ENCODE data around the gene TMEM52B.
"Not testable (repeated sequence)": the region's sequence is repeated elsewhere in the genome, so short reads cannot be mapped to it uniquely, and the experiment has no call there.

TMEM52B gene

GRCh38 chr12:10211940-10212738 is 33.3 kb downstream of the TMEM52B start:
- peak; percentile 99 for DNase-seq (ENCODE audit: low read depth)
- peak overlapping the region; percentile 70 for H3K4me3 ChIP-seq (ENCODE audit: low read length)
- TF ChIP-seq, protein P1, sequence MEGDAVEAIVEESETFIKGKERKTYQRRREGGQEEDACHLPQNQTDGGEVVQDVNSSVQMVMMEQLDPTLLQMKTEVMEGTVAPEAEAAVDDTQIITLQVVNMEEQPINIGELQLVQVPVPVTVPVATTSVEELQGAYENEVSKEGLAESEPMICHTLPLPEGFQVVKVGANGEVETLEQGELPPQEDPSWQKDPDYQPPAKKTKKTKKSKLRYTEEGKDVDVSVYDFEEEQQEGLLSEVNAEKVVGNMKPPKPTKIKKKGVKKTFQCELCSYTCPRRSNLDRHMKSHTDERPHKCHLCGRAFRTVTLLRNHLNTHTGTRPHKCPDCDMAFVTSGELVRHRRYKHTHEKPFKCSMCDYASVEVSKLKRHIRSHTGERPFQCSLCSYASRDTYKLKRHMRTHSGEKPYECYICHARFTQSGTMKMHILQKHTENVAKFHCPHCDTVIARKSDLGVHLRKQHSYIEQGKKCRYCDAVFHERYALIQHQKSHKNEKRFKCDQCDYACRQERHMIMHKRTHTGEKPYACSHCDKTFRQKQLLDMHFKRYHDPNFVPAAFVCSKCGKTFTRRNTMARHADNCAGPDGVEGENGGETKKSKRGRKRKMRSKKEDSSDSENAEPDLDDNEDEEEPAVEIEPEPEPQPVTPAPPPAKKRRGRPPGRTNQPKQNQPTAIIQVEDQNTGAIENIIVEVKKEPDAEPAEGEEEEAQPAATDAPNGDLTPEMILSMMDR (conservative IDR thresholded peaks at IDR 0.05; ENCODE audit: low read depth, low read length) = no peak

DNA sequence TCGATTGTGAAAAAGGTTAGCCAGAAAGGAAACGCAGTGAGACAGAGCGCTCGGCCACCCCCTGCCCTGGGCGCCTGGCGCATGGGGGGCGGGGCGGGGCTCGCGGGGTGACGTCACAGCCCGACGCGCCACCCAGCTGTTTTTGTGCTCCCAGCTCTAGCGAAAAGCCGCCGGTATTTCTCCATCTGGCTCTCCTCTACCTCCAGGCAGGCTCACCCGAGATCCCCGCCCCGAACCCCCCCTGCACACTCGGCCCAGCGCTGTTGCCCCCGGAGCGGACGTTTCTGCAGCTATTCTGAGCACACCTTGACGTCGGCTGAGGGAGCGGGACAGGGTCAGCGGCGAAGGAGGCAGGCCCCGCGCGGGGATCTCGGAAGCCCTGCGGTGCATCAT is 33.9 kb downstream of the TMEM52B start, which contains the start of gene GABARAPL1:
Gene GABARAPL1, plus strand, starts transcription at position 139 of the 393 bp plus-strand sequence. Its CDS starts 253 bp downstream, at position 392.
- H3K4me3 ChIP-seq (ENCODE audit: low read length) = peak within 1 kb of the TSS; percentile 70

DNA sequence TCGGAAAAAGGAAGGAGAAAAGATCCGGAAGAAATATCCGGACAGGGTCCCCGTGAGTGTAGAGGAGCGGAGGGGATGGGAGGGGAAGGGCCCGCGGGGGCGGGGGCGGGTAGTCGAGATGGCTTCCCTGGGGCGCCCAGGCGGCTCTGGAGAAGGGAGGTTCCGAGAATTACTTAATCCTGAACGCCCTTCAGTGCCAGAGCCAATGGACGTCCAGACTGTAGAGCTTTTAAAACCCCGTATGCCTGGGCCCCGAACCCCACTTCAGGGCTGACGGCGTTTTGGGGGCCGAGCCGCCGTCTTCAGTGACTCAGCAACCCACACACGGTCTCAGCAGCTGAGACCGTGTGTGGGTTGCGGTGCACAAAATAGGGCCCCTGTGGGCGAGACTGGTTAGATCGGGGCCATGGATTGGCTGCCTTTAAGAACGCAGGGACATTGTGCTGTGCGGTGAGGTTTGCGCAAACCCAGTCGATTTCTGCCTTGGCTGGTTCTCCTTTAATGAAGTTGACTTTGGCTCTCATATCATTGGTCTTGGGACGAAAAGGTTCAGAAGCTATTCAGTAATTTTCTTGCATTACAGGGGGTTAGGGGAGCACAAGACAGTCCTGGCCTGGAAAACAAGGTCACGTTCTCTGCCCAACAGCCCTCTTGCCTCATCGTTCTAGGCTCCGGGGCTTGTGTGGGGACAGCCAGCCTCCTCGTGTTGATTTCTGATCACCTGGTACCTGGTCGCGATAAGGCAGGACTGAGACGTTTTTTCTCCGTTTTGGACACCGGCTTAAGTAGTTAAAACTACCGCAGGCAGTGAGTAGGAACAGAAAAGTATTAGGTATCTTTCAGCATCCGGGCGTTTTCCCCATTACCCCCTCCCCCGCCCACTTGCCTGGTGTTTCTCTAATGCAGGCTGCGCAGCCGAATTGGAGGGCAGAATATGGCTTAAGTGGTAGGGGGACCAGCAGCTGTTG is 34.6 kb downstream of the TMEM52B start:
- H3K4me3 ChIP-seq (ENCODE audit: low read length) = peak overlapping the region; percentile 70
- TF ChIP-seq, protein P1 (conservative IDR thresholded peaks at IDR 0.05; ENCODE audit: low read depth, low read length) = no peak
- DNase-seq (ENCODE audit: low read depth) = peak; percentile 45

More for the DNA sequence above, 33.9 kb downstream of the TMEM52B start, which contains the start of gene GABARAPL1:
- TF ChIP-seq, protein P1 (conservative IDR thresholded peaks at IDR 0.05; ENCODE audit: low read depth, low read length) = no peak
- peak; percentile 37 for DNase-seq (ENCODE audit: low read depth)

DNA sequence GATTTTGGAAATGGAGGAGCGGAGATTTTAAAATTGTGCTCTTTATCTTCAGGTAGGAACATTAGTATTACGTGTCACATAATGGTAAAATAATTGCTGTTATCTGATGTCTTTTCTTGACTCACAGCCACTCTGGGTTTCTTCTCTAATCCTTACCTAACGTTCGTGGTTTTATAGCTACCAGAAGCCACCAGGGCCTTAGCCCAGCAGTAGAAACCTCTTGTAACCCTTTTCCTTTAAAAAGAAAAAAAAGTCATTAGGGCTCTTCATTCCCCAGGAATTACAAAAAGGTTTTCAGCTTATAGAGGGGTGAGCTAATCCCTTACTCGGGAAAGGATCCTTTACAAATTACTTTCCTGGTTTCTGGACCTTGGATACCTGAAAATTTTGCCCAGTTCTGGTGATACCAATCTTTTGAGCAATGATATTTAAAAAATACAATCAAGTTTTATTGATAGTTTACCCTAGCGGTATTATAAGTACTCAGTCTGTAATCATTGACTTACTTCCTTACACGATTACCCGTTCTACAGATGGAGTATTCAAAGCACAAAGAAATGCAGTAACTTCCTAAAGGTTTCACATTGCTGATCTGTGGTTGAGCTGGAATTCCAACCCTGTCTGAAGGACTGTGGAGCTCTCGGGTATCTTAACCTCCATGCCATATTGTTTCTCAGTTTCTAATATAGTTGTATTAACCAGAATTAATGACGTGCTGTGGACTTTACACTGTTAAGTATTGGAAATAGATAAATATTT is 35.5 kb downstream of the TMEM52B start:
- DNase-seq (ENCODE audit: low read depth) = peak; percentile 43
- H3K4me3 ChIP-seq (ENCODE audit: low read length) = peak overlapping the region; percentile 70
- TF ChIP-seq, protein P1 (conservative IDR thresholded peaks at IDR 0.05; ENCODE audit: low read depth, low read length) = no peak

DNA sequence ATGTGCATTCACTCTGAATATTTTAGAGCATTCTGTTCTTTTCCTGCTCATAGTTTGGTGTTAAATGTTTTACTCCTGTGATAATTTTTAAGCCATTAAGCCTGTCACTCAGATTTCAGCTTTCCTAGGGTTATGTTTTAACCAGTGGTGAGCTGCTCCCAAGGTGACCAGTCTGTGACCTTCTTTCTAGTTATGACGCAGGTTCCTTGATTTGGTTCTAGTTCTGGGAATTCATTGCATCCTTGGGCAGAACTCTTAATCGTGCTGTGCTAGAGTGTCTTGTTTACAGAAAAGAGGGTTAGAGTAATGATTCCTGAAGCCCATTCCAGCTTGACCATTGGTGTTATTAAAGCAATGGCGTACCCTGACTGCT is 36.0 kb downstream of the TMEM52B start:
- TF ChIP-seq, protein P1 (conservative IDR thresholded peaks at IDR 0.05; ENCODE audit: low read depth, low read length) = no peak
- H3K4me3 ChIP-seq (ENCODE audit: low read length) = peak overlapping the region; percentile 70
- peak; percentile 43 for DNase-seq (ENCODE audit: low read depth)

DNA sequence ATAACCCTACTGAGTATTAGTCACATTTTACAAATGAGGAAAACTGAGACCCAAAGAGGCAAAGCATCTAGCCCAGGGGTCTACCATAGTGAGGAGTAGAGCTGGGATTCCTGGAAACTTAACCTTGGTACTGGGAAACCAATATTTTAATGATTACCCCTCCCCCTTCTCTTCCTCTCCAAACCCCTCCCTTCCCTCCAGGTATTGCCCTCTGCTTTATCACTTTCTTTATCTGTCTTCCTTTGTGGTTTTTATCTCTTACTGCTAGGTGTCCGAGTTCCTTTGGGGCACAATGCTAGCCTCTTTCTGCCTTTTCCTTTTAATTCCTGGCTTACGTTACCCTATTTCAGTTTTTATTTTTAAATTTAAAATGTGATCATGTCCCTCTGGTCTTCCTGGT is 36.6 kb downstream of the TMEM52B start:
- TF ChIP-seq, protein P1 (conservative IDR thresholded peaks at IDR 0.05; ENCODE audit: low read depth, low read length) = no peak
- DNase-seq (ENCODE audit: low read depth) = no peak
- H3K4me3 ChIP-seq (ENCODE audit: low read length) = peak overlapping the region; percentile 70

DNA sequence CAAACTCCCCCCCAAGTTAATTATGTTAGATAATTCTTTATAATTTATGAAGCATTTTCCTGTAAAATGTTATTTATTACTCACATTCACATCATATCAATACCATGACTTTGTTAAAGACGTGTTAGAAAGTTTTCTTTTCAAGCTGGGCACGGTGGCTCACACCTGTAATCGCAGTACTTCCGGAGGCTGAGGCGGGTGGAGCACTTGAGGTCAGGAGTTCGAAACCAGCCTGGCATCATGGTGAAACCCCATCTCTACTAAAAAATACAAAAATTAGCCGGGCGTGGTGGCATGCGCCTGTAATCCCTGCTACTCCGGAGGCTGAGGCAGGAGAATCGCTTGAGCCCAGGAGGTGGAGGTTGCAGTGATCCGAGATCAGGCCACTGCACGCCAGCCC is 37.1 kb downstream of the TMEM52B start:
- H3K4me3 ChIP-seq (ENCODE audit: low read length); DNase-seq (ENCODE audit: low read depth): not testable (repeated sequence)
